ENCODE measurements around the gene LRP11. TPM values are rescaled to one million over a fixed set of nuclear protein-coding genes. Genes with fewer than 3 reads are reported as not detected.

The LRP11 gene
- total and polyA plus RNA-seq, 7 experiments from 2014 or later: 0.76 to 3.7 (median 1.7) TPM

DNA sequence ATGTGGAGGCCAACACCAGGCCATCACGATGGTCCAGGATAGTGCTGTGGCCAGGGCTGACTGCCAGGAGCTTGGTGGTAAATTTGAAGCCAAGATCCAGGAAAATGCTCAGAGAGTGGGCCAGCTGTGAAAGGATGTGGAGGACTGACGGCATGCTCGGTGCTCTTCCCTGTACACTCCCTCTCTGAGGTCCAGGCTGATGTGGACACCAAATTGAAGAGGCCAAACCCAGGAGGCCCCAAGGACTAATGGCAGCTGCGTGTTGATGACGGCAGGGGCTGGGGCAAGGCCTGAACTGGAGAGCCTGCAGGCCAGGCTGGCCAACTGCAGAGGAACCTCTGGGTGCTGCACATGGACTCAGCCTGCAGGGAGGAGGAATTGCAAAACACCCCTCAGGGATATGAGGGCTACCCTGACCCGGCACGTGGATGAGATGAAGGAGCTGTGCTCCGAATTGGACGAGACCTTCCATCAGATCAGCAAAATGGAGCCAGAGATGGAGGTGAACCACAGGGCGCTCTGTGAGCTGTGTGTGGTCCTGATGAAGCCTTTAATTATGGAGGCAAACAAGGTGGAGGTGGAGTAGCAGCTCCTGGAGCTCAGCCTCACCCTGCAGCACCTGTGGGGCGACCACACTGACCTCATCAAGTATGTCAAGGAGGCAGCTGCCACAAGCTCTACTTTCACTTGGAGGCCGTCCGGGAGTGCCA, 40.7 kb upstream of the LRP11 start:
- Histone ChIP-seq H3K27ac (ENCODE audit: low read depth, low read length) (no peak overlapping the region), H3K27me3 (ENCODE audit: control insufficient read depth in 2 of 2, insufficient read depth in 2 of 2, low read length in 2 of 2) (no peaks in the 10 kb centered on the region), H3K9me3 (ENCODE audit: control insufficient read depth in 2 of 3, low read length in 3 of 3) (peaks cover 0 to 5% (median 0%) of the 10 kb centered on the region in 3 experiments), H3K4me1 (ENCODE audit: control insufficient read depth in 2 of 2, insufficient read depth in 2 of 2, low read length in 2 of 2) (no peaks in the 10 kb centered on the region), H3K4me3 (ENCODE audit: low read length) (no peak overlapping the region), H3K36me3 (ENCODE audit: control insufficient read depth in 2 of 3, insufficient read depth in 3 of 3, low read length in 3 of 3) (no peaks in the 10 kb centered on the region)
- H3K36me3 Mint-ChIP-seq: peaks cover 0 to 9% (median 4%) of the 10 kb centered on the region in 5 donors
- peaks cover 5 to 29% (median 10%) of the 10 kb centered on the region in 11 donors for H3K9me3 Mint-ChIP-seq
- H3K27ac Mint-ChIP-seq: no peak overlapping the region
- H3K27me3 Mint-ChIP-seq: peaks cover 0 to 13% (median 0%) of the 10 kb centered on the region in 5 donors
- ChIA-PET POLR2A (no interaction called here), CTCF (no interaction called here)
- no peak overlapping the region for H3K4me3 Mint-ChIP-seq
- intact Hi-C loops (cut with micrococcal nuclease): no loop called here
- H3K4me1 Mint-ChIP-seq: no peaks in the 10 kb centered on the region
- ATAC-seq: no peak
- no peak for DNase-seq

DNA sequence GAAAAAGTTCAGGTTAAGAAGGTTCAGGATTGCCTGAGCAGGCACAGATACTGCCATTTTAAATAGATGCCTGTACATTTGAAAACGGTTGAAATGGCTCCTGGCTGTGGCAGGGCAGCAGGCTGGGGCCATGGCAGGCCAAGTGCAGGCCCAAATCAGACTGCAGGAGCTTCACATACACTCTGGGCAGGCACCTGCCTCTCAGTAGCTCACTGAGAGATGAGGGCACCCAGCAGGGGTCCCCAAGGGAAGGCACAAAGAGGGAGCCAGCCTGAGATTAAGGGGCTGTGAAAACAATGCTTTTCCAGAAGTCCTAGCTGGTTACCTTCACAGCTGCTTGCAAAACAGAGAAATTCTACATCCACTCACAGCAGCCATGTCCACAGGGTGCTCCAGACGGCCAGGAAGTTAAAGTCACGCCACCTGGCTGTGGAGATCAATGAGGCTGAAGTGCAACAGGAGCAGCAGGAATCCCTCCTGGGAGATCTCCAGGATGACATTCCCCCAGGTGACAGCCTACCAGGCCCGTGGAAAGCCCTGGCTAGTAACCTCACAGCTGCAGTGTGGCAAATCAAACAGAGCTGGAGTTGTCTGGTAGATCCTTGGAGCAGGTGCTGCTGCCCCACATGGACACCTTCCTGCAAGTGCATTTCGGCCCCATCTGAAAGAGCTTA, 39.9 kb upstream of the LRP11 start:
- CTCF ChIA-PET: no interaction called here
- Mint-ChIP-seq H3K27me3 (peaks cover 0 to 17% (median 0%) of the 10 kb centered on the region in 5 donors), H3K4me3 (no peak overlapping the region), H3K4me1 (no peaks in the 10 kb centered on the region), H3K9me3 (peaks cover 3 to 23% (median 8%) of the 10 kb centered on the region in 11 donors), H3K27ac (no peak overlapping the region), H3K36me3 (peaks cover 0 to 5% (median 4%) of the 10 kb centered on the region in 5 donors)
- ATAC-seq (no peak), DNase-seq (no peak)
- Histone ChIP-seq H3K27ac (ENCODE audit: low read depth, low read length) (no peak overlapping the region), H3K9me3 (ENCODE audit: control insufficient read depth in 2 of 3, low read length in 3 of 3) (peaks cover 0 to 5% (median 0%) of the 10 kb centered on the region in 3 experiments), H3K4me3 (ENCODE audit: low read length) (no peak overlapping the region), H3K4me1 (ENCODE audit: control insufficient read depth in 2 of 2, insufficient read depth in 2 of 2, low read length in 2 of 2) (no peaks in the 10 kb centered on the region), H3K27me3 (ENCODE audit: control insufficient read depth in 2 of 2, insufficient read depth in 2 of 2, low read length in 2 of 2) (no peaks in the 10 kb centered on the region), H3K36me3 (ENCODE audit: control insufficient read depth in 2 of 3, insufficient read depth in 3 of 3, low read length in 3 of 3) (no peaks in the 10 kb centered on the region)
- POLR2A ChIA-PET: no interaction called here
- intact Hi-C loops (cut with micrococcal nuclease): no loop called here

DNA sequence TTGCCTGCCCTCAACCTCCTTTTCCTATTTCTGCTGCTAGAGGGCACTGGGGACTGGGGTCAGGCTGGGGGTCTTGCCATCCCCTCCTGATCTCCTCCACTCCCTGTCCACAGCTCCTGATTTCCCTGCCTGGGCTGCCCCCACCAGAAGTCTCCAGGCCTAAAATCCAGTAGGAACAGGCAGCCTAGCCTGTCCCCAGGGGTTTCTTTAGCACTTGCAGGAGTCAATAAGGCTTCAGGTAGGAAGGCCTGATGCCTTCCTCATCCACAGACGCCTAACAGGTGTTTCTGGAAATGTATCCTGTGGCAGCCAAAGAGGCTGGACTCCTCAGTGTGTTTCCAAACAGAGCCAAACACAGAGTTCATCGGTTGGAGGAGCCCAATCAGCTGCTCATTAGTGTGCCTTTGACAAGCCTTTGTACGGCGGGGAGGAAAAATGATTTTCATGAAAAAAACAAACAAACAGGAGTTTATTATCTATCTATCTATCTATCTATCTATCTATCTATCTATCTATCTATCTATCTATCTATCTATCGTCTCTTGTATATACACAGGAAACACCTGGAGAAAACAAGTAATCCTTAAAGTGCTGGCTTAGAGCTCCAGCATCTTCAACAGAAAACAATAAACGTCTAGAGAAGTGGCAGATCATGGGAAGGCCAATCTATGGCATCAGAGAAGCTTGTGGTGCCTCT, 37.4 kb upstream of the LRP11 start:
- Histone ChIP-seq H3K9me3 (ENCODE audit: control insufficient read depth in 2 of 3, low read length in 3 of 3) (no peaks in the 10 kb centered on the region), H3K27ac (ENCODE audit: low read depth, low read length) (no peak overlapping the region), H3K27me3 (ENCODE audit: control insufficient read depth in 2 of 2, insufficient read depth in 2 of 2, low read length in 2 of 2) (no peaks in the 10 kb centered on the region), H3K36me3 (ENCODE audit: control insufficient read depth in 2 of 3, insufficient read depth in 3 of 3, low read length in 3 of 3) (no peaks in the 10 kb centered on the region), H3K4me3 (ENCODE audit: low read length) (no peak overlapping the region), H3K4me1 (ENCODE audit: control insufficient read depth in 2 of 2, insufficient read depth in 2 of 2, low read length in 2 of 2) (no peaks in the 10 kb centered on the region)
- POLR2A ChIA-PET: no interaction called here
- Mint-ChIP-seq H3K27me3 (peaks cover 0 to 20% (median 0%) of the 10 kb centered on the region in 5 donors), H3K36me3 (no peaks in the 10 kb centered on the region), H3K4me3 (no peak overlapping the region), H3K4me1 (peaks cover 0 to 3% (median 0%) of the 10 kb centered on the region in 7 donors), H3K27ac (no peak overlapping the region), H3K9me3 (no peaks in the 10 kb centered on the region)
- intact Hi-C loops (cut with micrococcal nuclease): no loop called here
- no peak for ATAC-seq
- no peak for DNase-seq
- CTCF ChIA-PET: no interaction called here

- Mint-ChIP-seq H3K27ac (no peak overlapping the region), H3K4me3 (no peak overlapping the region), H3K9me3 (no peaks in the 10 kb centered on the region), H3K27me3 (peaks cover 0 to 20% (median 0%) of the 10 kb centered on the region in 5 donors), H3K36me3 (no peaks in the 10 kb centered on the region), H3K4me1 (peaks cover 3 to 10% (median 7%) of the 10 kb centered on the region in 7 donors)
- DNase-seq (no peak), ATAC-seq (no peak)
- intact Hi-C loops (cut with micrococcal nuclease): no loop called here
- Histone ChIP-seq H3K9me3 (ENCODE audit: control insufficient read depth in 2 of 3, low read length in 3 of 3) (no peaks in the 10 kb centered on the region), H3K36me3 (ENCODE audit: control insufficient read depth in 2 of 3, insufficient read depth in 3 of 3, low read length in 3 of 3) (no peaks in the 10 kb centered on the region), H3K27me3 (ENCODE audit: control insufficient read depth in 2 of 2, insufficient read depth in 2 of 2, low read length in 2 of 2) (no peaks in the 10 kb centered on the region), H3K4me1 (ENCODE audit: control insufficient read depth in 2 of 2, insufficient read depth in 2 of 2, low read length in 2 of 2) (peaks cover 0 to 3% of the 10 kb centered on the region in 2 donors), H3K27ac (ENCODE audit: low read depth, low read length) (no peak overlapping the region), H3K4me3 (ENCODE audit: low read length) (no peak overlapping the region)
- ChIA-PET CTCF (no interaction called here), POLR2A (no interaction called here)
These were observed 36.7 kb upstream of the LRP11 start for GRCh38 chr6:149900620-149901443.

DNA sequence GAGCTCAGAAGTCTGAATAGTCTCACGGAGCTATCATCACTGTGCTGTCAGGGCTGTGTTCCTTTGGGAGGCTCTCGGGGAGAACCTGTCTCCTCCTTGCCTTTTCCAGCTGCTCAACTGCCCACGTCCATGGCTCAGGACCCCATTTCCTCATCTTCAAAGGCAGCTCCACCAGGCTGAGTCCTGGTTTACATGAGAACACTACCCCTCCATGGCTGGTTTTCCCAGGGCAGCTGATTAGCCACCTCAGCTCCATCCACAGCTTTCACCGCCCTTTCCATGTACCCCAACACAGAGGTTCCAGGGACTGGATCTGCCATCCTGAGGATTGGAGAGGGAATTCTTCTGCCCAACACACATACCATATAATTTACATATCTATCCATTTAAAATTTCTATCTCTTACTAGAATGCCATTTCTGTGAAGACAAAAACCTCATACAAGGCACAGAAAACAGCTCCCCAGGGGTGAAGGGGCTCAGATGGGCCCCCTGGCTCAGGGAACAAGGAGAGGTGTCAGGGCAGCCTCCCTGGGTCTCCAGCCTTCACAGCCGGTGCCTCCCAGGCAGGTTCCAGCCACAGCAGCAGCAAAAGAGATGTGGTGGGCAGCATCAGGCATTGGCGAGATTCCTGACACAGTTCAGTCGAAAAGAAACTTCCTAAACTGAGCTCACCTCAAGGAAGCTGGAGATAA, 35.9 kb upstream of the LRP11 start:
- CTCF ChIA-PET: no interaction called here
- no peak overlapping the region for H3K4me3 Mint-ChIP-seq
- Histone ChIP-seq H3K27ac (ENCODE audit: low read depth, low read length) (no peak overlapping the region), H3K36me3 (ENCODE audit: control insufficient read depth in 2 of 3, insufficient read depth in 3 of 3, low read length in 3 of 3) (no peaks in the 10 kb centered on the region), H3K27me3 (ENCODE audit: control insufficient read depth in 2 of 2, insufficient read depth in 2 of 2, low read length in 2 of 2) (no peaks in the 10 kb centered on the region), H3K4me3 (ENCODE audit: low read length) (no peak overlapping the region), H3K9me3 (ENCODE audit: control insufficient read depth in 2 of 3, low read length in 3 of 3) (no peaks in the 10 kb centered on the region), H3K4me1 (ENCODE audit: control insufficient read depth in 2 of 2, insufficient read depth in 2 of 2, low read length in 2 of 2) (peaks cover 0 to 9% of the 10 kb centered on the region in 2 donors)
- H3K27ac Mint-ChIP-seq: no peak overlapping the region
- peaks cover 6 to 17% (median 10%) of the 10 kb centered on the region in 7 donors for H3K4me1 Mint-ChIP-seq
- POLR2A ChIA-PET: no interaction called here
- no peaks in the 10 kb centered on the region for H3K9me3 Mint-ChIP-seq
- DNase-seq: no peak
- H3K36me3 Mint-ChIP-seq: no peaks in the 10 kb centered on the region
- ATAC-seq: no peak
- peaks cover 0 to 20% (median 0%) of the 10 kb centered on the region in 5 donors for H3K27me3 Mint-ChIP-seq
- intact Hi-C loops (cut with micrococcal nuclease): no loop called here

DNA sequence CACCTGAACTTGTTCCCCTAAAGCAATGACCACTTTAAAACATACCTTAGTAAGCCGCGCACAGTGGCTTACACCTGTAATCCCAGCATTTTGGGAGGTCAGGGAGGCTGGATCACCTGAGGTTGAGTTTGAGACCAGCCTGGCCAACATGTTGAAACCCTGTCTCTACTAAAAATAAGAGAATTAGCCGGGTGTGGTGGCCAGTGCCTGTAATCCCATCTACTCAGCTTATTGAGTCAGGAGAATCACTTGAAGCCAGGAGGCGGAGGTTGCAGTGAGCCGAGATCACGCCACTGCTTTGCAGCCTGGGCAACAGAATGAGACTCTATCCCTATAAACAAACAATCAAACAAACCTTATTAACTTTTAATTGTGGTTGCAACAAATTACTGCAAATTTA, 35.3 kb upstream of the LRP11 start:
- Histone ChIP-seq H3K27ac (ENCODE audit: low read depth, low read length) (no peak overlapping the region), H3K4me3 (ENCODE audit: low read length) (no peak overlapping the region), H3K36me3 (ENCODE audit: control insufficient read depth in 2 of 3, insufficient read depth in 3 of 3, low read length in 3 of 3) (no peaks in the 10 kb centered on the region), H3K9me3 (ENCODE audit: control insufficient read depth in 2 of 3, low read length in 3 of 3) (no peaks in the 10 kb centered on the region), H3K27me3 (ENCODE audit: control insufficient read depth in 2 of 2, insufficient read depth in 2 of 2, low read length in 2 of 2) (no peaks in the 10 kb centered on the region), H3K4me1 (ENCODE audit: control insufficient read depth in 2 of 2, insufficient read depth in 2 of 2, low read length in 2 of 2) (peaks cover 0 to 9% of the 10 kb centered on the region in 2 donors)
- intact Hi-C loops (cut with micrococcal nuclease): no loop called here
- no peak overlapping the region for H3K4me3 Mint-ChIP-seq
- ChIA-PET CTCF (no interaction called here), POLR2A (no interaction called here)
- no peak overlapping the region for H3K27ac Mint-ChIP-seq
- ATAC-seq (no peak), DNase-seq (no peak)
- H3K9me3 Mint-ChIP-seq: no peaks in the 10 kb centered on the region
- peaks cover 2 to 22% (median 2%) of the 10 kb centered on the region in 5 donors for H3K27me3 Mint-ChIP-seq
- H3K36me3 Mint-ChIP-seq: no peaks in the 10 kb centered on the region
- H3K4me1 Mint-ChIP-seq: peaks cover 8 to 19% (median 10%) of the 10 kb centered on the region in 7 donors
